ENCODE results near the gene DPP3. TPM values are rescaled to one million over a fixed set of nuclear protein-coding genes. Genes with fewer than 3 reads are reported as not detected.
A peak's percentile ranks its signal among the peaks of the same experiment; 100 is the strongest.

Gene DPP3
- total RNA-seq, 1 donor from 2014 or later: 42.7 TPM

DNA sequence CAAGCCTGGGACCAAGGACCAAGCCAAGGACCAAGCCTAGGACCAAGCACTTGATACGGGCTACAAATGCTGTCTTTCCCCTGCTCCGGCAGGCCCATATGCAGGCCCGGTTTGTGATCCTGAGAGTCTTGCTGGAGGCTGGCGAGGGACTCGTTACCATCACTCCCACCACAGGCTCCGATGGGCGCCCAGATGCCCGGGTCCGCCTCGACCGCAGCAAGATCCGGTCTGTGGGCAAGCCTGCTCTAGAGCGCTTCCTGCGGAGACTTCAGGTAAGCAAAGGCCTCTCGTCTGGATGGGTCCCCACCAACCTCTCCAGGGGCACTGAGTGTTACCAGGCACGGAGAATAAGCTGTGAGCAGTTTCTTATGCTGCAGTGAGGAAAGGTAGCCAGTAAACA, 17.0 kb downstream of the DPP3 start:
- TF ChIP-seq, protein P1, sequence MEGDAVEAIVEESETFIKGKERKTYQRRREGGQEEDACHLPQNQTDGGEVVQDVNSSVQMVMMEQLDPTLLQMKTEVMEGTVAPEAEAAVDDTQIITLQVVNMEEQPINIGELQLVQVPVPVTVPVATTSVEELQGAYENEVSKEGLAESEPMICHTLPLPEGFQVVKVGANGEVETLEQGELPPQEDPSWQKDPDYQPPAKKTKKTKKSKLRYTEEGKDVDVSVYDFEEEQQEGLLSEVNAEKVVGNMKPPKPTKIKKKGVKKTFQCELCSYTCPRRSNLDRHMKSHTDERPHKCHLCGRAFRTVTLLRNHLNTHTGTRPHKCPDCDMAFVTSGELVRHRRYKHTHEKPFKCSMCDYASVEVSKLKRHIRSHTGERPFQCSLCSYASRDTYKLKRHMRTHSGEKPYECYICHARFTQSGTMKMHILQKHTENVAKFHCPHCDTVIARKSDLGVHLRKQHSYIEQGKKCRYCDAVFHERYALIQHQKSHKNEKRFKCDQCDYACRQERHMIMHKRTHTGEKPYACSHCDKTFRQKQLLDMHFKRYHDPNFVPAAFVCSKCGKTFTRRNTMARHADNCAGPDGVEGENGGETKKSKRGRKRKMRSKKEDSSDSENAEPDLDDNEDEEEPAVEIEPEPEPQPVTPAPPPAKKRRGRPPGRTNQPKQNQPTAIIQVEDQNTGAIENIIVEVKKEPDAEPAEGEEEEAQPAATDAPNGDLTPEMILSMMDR (conservative IDR thresholded peaks at IDR 0.05): no peak
- Mint-ChIP-seq H3K27ac (no peak overlapping the region), H3K36me3 (no peaks in the 10 kb centered on the region), H3K4me1 (ENCODE audit: unreplicated experiment) (no peaks in the 10 kb centered on the region), H3K4me3 (no peak overlapping the region), H3K27me3 (no peaks in the 10 kb centered on the region), H3K9me3 (no peaks in the 10 kb centered on the region)
- DNase-seq (ENCODE audit: extremely low spot score, unreplicated experiment): no peak

DNA sequence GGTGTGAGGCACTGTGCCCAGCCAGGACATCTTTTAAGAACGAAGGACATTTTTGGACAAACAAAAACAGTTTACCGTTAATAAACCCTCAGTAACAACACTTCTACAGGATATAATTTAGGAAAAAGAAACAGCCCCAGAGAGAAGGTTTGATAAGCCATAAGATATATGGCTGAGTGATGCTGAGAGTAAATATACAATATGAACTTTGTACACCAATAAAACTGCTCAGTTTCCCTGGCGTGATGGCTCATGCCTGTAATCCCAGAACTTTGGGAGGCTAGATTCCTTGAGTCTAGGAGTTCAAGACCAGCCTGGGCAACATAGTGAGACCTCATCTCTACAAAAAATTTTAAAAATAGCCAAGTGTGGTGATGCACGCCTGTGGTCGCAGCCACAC, 18.3 kb downstream of the DPP3 start:
- DNase-seq (ENCODE audit: extremely low spot score, unreplicated experiment): no peak
- no peaks in the 10 kb centered on the region for H3K4me1 Mint-ChIP-seq (ENCODE audit: unreplicated experiment)
- H3K27ac Mint-ChIP-seq: no peak overlapping the region
- TF ChIP-seq, protein P1 (conservative IDR thresholded peaks at IDR 0.05): no peak
- no peaks in the 10 kb centered on the region for H3K9me3 Mint-ChIP-seq
- H3K36me3 Mint-ChIP-seq: no peaks in the 10 kb centered on the region
- no peaks in the 10 kb centered on the region for H3K27me3 Mint-ChIP-seq
- no peak overlapping the region for H3K4me3 Mint-ChIP-seq

DNA sequence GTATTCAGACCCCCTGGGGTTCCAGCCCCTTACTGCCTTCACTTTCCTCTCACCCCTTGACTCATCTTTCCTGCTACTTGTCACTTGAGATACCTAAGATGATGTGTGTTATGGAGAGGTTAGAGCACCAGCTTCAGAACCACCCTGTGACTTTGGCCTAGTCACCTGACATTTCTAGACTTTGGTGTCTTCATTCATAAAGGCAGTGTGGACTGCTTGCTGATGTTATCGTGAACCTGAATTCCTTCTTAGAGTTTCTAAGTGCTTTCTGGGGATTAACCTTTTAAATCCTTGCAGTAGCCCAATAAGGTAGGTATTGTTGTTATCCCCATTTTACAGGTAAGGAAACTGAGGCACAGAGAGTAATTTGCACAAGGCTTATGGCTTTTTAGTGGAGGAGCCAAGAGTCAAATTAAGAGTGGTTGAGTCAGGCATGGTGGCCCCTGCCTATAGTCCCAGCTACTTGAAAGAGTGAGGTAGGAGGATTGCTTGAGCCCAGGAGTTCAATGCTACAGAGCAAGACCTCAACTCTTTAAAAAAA, 25.1 kb downstream of the DPP3 start:
- Mint-ChIP-seq H3K9me3 (no peaks in the 10 kb centered on the region), H3K27ac (no peak overlapping the region), H3K36me3 (no peaks in the 10 kb centered on the region), H3K4me3 (no peak overlapping the region), H3K4me1 (ENCODE audit: unreplicated experiment) (no peaks in the 10 kb centered on the region), H3K27me3 (no peaks in the 10 kb centered on the region)
- TF ChIP-seq, protein P1 (conservative IDR thresholded peaks at IDR 0.05): no peak
- DNase-seq (ENCODE audit: extremely low spot score, unreplicated experiment): no peak

DNA sequence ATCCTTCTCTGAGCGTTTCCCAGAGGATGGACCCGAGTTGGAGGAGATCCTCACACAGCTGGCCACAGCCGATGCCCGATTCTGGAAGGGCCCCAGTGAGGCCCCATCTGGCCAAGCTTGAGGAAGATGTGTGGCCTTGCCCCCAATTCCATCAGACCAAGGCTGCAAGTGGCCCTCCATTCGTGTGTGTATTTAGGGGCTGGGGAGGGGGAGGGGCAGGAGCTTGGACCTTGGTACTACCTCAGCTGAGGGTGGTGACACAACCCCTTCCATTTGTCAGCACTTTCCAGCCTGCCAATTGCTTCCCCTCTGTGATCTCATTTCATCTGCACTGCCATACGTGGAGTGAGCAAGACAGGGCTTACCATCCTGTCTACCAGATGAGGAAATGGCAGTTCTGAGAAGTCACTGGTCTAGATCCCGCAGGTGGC, 28.9 kb downstream of the DPP3 start:
- no peak for DNase-seq (ENCODE audit: extremely low spot score, unreplicated experiment)
- TF ChIP-seq, protein P1 (conservative IDR thresholded peaks at IDR 0.05): no peak
- Mint-ChIP-seq H3K4me1 (ENCODE audit: unreplicated experiment) (peaks cover 7% of the 10 kb centered on the region), H3K4me3 (no peak overlapping the region), H3K9me3 (no peaks in the 10 kb centered on the region), H3K27ac (no peak overlapping the region), H3K36me3 (no peaks in the 10 kb centered on the region), H3K27me3 (no peaks in the 10 kb centered on the region)

DNA sequence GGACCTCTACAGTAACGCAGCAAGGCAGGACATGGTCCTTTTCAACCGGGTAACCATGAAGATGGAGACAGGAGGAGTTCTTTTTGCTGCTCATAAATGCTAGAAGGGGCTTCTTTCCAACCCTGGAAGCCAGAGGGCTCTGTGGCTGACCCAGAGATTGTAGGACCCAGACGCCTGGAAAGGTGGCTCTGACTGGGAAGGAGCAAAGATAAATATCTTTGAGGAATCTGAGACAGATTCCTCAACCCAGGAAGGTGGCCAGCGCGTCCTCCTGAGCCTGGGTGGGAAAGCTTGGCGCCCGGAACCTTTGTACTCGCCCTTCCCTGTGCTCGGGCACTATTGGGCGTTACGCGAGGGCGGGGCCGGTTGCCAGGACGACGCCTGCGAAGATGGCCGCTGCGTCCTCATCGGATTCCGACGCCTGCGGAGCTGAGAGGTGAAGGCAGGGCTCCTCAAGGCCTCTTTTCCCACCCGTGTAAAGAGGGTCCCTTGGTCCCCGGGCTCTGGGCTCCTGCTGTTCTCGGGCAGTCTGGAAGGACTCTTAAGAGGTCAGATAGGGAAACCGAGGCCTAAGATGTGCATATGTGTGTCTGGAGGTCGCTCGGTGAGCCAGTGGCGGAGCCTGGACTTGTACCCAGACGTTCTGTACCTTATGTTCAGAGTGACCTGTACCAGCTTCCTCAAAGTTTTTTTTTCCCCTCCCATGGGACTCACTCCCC, 30.2 kb downstream of the DPP3 start, which contains the start of gene BBS1:
Gene BBS1 (plus strand): TSS at position 365 of the 719 bp plus-strand sequence. CDS start 25 bp downstream, at position 390.
- Mint-ChIP-seq H3K4me3 (peak within 1 kb of the TSS; percentile 98), H3K4me1 (ENCODE audit: unreplicated experiment) (peaks cover 7% of the 10 kb centered on the region), H3K27me3 (no peaks in the 10 kb centered on the region), H3K36me3 (peaks cover 4% of the 10 kb centered on the region), H3K27ac (peak within 1 kb of the TSS; percentile 80), H3K9me3 (no peaks in the 10 kb centered on the region)
- TF ChIP-seq, protein P1 (conservative IDR thresholded peaks at IDR 0.05): no peak
- DNase-seq (ENCODE audit: extremely low spot score, unreplicated experiment): peak; percentile 87

All from type B pancreatic cell (in vitro differentiated cells).